HG02623 (cell line): ENCODE measurements around the gene TRA2B.

ENCODE experiments used
- ATAC-seq: cut with Tn5 transposase; IDR thresholded peaks from one replicate; pipeline ENCODE4 v1.9.1; 2021; ENCODE audit warnings: moderate library complexity; ENCODE audit not compliant: unreplicated experiment

TRA2B gene

DNA sequence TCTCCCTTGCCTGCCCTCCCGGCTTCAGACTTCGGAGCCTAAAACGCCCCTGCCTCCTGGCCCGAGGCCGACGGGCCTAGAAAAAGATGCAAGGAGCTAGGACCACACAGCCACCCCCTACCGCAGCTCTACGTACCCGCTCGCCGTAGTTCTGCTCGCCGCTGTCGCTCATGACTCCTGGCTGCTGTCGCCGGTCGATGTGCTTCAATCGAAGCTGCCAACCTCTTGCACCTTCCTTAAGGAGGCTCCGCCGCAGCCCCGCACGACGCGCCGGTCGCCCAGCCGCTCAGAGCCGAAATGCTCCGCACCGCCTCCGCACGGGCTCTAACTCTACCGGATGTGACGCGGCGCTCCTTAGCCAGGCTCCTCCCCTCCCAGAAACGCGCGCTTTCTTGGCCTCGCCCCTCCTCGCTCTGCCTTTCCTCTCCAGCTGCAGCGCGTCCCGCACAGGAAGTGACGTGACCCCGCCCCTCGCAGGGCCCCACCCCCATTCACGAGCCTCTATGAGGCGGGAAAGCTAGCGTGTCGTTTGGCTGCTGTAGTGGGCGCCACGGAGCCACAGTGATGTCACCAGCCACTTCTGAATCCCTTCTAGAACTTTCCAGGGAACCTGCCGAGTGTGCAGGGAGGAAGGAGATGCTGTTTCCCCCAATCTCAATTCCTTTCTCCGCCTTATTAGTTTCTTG, at the start of gene TRA2B:
Gene TRA2B, minus strand, starts transcription at position 326 of the 686 bp plus-strand sequence. Its CDS starts 154 bp downstream, at position 172.
- ATAC-seq: peak; percentile 94

DNA sequence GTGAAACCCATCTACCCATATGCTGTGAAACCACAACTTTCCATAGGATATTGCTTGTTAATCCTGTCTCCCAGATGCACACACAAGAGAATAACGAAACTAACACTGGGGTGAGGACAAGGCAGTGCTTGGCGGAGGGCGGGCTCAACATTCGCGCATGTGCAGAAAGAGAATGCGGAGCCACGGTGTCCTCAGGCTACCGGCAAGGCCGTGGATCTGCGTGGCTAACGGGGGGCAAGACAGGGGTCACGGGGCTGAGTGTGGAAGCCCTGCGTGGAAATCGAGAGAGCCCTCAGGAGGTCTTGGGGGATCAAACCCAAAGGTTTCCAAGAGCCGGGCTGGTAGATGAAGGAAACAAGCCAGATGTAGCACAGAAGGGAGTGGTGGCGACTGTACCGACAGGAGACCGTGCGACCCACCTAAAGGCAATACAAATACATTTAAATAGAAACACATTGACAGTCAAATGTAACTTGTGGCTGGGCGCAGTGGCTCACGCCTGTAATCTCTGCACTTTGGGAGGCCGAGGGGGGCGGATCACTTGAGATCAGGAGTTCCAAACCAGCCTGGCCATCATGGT, 48.5 kb upstream of the TRA2B start:
- no peak for ATAC-seq

DNA sequence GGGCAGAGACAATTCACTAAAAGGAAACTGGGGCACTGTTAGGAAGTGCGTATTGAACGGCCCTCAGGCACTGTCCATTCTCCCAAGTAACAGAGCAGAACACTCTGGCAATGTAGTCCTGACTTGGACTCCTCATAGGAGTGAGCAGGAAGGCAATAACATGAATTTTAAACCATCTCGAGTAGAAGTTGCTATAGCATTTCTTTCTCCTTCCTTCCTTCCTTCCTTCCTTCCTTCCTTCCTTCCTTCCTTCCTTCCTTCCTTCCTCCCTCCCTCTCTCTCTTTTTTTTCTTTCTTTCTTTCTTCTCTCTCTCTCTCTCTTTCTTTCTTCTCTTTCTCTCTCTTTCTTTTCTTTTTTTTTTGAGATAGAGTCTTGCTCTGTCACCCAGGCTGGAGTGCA, 46.4 kb upstream of the TRA2B start:
- ATAC-seq: no peak

DNA sequence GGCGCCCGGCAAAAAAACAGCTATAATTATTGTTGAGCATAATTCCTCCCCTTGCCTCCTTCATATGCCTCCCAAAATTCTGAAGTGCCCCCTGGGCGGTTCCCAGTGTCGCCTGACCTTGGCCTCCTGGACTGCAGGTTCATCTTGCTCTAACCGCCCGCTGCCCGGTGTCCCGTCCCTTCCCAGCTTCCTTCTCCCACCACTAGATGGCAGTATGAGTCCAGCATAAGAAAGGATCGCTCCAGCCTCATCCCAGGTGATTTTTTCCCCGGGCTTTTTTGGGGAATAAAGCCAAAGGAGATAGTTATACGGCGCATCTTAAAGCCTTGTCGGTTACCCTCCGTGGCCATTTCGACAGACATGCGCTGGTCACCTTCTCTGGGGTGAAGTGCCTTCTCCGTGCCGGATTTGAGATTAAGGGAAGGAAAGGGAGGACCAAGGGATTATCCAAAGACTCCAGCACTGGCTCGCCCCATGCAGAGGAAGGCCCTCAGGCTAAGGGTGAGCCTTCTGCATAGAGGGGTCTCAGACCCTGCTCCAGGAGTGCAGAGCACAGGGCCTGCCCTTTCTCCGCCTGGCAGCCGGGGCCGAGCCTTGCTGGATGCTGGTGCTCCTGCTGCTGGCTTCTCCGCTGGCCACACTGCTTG, 45.8 kb upstream of the TRA2B start:
- no peak for ATAC-seq

DNA sequence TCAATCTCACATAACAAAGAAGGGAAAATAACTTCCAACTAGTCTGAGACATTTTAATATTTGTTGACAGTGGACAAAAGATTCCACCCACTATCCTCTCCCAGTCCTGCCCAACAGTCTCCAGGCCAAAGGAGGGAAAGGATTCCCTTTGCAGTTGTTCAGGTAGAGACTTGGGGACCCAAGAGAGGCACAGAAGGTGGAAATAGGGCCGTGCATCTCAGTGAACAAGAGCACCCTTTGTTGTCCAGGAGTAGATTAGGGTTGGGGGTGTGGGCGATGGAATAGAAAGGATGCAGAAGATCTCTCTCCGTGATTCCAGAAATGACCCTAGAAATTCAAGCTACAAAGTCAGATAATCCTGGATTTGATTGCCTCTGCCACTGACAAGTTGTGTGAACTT, 44.8 kb upstream of the TRA2B start:
- no peak for ATAC-seq

DNA sequence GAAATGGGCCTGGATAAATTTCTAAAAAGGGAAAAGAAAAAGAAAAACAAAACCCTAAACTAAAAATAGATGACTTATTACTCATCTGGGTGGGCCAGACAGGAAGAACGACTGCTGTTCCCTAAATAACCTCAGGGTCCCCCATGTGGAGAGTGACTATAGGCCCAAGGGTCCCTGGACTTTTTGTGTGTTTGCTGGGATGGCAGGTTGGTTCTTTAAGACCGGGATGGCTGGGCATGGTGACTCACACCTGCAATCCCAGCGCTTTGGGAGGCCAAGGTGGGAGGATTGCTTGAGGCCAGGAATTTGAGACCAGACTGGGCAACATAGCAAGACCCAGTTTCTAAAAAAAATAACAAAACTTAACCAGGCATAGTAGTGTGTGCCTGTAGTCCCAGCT, 43.8 kb upstream of the TRA2B start:
- ATAC-seq: no peak

DNA sequence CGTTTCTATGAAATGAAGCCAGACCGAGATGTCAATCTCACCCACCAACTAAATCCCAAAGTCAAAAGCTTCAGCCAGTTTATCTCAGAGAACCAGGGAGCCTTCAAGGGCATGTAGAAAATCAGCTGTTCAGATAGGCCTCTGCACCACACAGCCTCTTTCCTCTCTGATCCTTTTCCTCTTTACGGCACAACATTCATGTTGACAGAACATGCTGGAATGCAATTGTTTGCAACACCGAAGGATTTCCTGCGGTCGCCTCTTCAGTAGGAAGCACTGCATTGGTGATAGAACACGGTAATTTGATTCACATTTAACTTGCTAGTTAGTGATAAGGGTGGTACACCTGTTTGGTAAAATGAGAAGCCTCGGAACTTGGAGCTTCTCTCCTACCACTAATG, 41.9 kb upstream of the TRA2B start:
- no peak for ATAC-seq

DNA sequence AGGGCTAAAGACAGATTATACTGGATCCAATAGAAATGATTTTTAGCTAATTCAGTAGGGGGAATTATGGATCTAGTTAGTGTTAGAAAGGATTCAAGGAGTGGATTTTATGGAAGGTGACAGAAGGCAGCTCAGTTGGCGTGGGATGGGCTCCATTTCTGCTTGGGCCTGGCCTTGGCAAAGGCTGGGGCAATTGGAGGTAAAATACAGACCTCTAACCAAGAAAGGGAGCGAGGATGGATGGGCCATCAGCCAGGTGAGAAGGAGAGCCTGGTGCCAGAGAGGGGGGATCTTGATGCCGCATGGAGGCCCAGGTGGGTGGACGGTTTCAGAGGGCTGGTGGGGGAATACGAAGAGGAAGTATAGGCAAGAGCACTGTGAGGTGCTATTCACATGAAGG, 40.7 kb upstream of the TRA2B start:
- no peak for ATAC-seq

DNA sequence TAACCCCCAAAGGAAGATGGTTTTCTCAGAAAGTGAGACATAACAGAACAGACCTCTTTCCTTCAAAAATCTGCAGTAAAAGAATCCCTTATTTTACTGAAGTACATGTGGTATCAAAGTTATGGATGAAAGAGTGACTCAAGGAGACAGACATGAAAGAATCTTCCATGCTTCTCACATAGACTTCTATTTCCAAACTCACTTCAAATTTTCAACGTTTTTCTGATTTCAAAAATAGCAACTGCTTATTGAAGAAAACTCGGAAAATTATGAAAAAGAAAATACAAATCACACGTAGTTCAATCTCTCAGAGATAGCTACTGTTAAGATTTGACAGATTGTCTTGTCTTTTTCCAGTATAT, 39.8 kb upstream of the TRA2B start:
- ATAC-seq: no peak

DNA sequence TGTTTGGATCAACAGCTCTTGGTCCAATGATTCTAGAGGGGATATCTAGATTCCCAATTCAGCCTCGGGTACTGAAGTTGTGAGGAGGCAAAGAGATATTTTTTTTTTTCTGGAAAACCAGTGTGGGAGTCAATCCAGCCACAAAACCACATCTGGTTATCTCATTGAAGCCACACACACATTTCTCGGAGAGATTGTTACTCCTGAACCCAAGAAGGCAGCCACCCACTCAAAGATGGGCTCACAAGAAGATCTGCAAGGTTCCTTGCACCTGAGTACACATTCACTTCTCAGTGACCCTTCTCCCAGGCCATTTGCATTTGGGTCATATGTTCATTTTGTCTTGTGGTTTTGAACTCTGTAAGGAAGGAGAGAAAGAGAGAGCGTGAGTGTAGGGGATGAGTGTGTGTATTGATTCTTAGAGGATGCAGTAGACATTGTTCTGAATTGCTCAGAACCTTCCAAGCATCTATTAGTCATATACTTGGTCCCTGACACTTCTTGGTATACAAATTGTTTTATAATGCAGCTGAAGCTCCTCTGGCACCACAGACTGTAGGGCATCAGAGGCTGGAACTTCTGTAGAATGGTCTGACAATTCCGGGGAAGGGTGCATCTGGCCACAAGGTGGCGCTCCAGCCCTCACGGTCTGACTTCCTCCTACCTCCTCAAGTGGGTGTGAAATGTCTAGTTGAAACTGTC, 39.3 kb upstream of the TRA2B start:
- ATAC-seq: peak; percentile 86

DNA sequence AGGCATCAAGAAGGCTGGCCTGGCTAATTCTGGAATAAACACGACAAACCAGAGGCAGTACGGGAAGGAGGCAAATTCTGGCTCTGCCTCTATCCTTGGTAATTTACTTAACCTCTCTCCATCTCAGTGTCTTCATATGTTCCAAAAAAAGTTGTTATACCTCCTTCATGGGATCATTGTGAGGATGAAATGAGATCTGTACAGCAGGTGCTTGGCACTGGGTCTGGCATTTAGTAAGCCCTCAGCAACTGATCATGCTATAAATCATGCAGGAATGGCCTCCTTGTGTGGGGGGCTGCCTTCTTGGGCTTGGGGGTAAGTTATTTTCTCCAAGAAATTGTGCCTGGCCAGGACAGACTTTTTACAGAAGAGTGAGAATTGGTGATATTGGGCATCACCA, 38.3 kb upstream of the TRA2B start:
- ATAC-seq: no peak

DNA sequence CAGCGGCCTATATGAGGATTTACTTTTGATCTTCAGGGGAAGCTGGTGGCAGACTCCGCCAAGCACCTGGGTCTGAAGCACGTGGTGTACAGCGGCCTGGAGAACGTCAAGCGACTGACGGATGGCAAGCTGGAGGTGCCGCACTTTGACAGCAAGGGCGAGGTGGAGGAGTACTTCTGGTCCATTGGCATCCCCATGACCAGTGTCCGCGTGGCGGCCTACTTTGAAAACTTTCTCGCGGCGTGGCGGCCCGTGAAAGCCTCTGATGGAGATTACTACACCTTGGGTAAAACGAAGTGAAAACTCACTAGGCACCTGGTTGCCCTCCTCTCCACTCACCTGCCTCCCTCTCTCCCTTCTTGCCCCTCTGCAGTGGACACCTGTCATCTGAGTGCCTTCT, 33.8 kb upstream of the TRA2B start:
- ATAC-seq: no peak

DNA sequence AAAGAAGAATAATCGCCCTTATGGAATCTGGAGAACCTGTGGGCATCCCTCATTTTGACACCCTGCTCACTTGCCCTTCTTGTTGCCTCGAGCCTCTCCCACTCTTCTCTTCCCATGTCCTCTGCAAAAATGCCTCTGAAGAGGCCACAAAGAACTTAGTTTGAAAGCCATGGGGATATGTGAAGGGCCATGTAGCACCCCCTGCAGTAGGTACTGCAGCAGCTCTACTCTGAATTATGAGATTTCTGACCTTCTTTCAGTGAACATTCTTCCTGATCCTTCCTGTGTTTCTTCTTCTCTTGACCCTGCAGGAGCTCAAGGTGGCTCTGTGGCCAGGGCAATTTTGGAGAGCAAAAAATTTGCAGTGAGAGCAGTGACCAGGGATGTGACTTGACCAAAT, 30.4 kb upstream of the TRA2B start:
- ATAC-seq: no peak

DNA sequence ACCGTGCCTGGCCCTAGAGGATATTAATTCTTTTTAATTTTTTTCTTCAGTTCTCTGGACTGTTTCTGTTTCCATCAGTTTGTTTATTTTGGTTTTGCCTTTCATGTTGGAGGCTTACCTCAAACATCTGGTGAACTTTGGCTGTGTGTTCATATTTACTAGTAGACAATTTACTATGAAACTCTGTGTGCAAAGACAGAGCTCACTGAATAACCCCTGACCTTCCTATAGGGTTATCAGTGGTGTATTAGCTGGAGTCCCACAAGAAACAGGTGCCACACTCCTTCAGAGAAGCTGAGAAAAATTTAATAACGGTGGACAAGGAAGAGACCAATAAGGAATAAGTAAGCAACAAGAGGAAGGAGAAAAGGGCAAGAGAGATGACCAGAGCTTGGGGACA, 28.8 kb upstream of the TRA2B start:
- no peak for ATAC-seq

DNA sequence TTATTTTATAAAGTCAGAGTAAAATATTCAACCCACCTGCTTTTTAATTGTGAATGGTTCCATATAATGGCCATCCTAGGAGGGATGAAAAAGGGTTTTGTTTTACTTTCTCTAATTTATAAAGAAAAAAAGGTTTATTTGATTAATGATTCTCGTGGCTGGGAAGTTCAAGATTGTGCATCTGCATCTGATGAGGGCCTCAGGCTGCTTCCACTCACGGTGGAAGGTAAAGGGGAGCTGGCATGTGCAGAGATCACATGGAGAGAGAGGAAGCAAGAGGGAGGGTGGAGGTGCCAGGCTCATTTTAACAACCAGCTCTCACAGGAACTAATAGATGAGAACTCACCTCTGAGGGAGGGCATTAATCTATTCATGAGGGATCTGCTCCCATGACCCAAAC, 27.7 kb upstream of the TRA2B start:
- no peak for ATAC-seq

DNA sequence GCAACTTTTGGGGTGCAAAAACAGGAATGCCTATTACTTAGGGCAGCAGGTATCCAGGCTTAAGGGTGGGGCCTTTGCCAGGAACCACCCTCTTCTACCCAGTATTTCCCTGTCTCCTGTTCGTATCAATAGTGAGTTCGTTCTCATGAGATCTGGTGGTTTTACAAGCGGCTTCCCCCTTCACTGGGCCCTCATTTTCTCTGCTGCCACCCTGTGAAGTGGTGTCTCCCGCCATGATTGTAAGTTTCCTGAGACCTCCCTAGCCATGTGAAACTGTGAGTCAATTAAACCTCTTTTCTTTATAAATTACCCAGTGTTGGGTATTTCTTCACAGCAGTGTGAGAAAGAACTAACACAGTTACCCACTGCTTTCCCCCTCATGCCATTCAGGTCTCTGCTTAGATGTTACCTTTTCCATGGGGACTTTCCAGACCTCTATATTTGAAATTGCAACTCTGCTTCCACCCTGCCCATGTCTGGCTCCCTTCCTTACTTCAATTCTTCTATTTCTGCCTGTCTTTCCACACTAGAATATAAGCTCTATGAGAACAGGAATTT, 23.9 kb upstream of the TRA2B start:
- ATAC-seq: no peak

DNA sequence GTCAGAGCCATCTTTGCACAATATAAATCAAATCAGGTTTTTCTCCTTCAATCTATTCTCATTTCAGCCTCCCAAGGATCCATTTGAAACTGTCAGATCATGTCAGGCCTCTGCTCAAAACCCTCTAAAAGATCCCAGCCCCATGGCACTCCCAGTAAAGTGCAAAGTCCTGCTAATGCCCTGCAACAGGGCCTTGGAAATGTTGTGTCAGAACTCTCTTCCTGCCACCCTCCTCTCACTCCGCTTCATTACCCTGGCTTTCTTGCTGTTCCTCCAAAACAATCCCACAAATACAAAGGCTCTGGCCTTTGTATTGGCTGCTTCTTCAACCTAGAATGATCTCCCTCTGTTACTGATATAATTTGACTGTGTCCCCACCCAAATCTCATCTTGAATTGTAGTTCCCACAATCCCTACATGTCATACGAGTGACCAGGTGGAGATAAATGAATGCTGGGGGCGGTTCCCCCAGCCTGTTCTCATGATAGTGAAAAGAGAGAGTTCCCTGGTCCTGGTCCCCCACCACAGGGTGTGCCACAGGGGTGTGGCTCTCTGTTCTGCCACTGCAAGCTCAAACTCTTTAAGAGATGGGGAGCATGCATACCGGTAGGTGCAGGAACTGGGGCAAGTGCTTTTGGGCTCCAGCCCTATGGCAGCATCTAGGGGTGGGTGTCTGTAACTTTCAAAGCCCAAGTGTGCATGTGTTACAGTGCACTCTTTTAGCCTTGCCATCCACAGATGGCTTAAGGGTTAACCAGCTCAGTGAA, 22.9 kb upstream of the TRA2B start:
- ATAC-seq: no peak

DNA sequence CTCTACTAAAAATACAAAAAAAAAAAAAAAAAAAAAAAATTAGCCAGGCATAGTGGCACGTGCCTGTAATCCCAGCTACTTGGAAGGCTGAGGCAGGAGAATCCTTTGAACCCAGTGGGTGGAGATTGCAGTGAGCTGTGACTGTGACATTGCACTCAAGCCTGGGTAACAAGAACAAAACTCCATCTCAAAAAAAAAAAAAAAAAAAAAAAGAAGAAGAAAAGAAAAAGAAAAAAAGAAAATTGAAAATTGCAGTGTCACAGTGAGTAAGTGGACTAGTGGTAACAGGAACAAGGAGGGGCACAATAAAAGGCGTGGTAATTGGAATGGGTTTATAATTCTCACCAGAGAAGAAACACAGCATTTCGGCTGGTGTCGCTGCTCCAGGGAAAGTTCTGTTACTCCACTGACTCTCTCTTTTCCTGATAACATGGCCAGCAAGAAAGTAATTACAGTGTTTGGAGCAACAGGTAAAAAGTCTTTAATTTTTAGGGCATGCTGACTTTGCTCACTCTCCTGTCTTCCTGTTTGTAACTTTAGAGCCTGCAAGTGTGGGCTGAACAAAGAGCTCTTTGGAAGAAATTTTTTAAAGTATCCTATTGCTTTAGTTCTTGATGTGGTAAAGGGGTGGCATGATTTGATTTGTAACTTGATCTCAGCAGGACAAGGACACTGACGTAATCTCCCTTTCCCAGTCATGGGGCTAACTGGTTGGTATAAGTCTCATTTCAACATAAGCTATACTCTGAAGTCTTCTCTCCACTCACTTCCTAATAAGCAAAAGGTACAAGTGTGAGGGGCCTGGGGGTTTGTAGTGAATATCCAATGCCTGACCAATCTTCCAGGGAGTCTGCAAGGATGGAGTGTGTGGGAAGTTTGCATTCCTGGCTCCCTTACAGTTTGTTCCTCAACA, 22.1 kb upstream of the TRA2B start:
- no peak for ATAC-seq

DNA sequence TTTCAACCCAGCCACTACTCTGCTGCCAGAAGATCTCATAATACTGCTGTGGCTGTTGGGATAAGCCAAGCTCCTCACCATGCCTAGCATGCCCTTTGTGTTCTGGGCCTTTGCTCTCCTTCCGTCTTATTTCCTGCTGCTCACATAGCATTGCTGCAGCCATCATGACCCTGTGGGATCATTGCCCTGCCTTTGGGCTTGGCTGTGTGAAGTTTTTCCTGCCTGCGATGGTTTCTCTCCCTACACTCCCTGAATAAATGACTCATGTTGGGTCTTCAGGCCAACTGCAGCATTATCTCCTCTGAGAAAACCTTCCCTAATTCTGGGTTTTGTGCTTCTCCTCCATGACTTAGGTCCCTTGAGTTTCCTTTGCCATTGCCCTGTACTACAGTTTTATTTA, 20.8 kb upstream of the TRA2B start:
- ATAC-seq: no peak

DNA sequence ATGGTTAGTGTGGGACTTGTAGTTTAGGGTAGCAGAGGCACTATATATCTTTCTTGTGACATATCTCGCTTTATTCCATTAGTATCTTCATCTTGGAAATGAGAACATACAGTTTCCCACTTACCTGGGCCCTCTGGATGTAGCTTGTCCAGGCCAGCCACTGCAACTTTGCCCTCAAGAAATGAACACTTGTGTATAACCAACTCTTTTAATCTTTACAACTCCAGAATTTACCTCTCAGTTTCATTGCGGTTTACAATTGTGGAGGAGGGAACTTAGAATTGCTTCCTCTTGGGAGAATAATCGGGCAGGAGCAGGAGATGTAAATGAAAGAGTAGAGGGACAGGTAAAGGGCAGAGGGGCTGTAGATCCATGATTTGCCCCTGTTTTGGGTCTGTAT, 18.4 kb upstream of the TRA2B start:
- no peak for ATAC-seq
